Measurements from ENCODE around the gene CYP2E1. TPM values are rescaled to one million over a fixed set of nuclear protein-coding genes. Genes with fewer than 3 reads are reported as not detected.

The CYP2E1 gene
- total and polyA plus RNA-seq, 2 experiments from 2014 or later: 0.31 TPM; not detected in 1

- H3K27me3 ChIP-seq (replicated peaks; ENCODE audit: insufficient read depth): no peaks in the 10 kb centered on the region; the same call in 1 of the 2 replicates
- WGBS, 2 experiments (ENCODE audit: low coverage in 1 of 2, low lambda C conversion rate in 2 of 2, missing lambda C conversion rate in 2 of 2): 33 to 34% methylated on average over 4 of the region's 4 CpGs
These were observed 17.5 kb upstream of the CYP2E1 start for GRCh38 chr10:133509700-133510099.

GRCh38 chr10:133511408-133511807 lies 15.8 kb upstream of the CYP2E1 start:
- WGBS, 2 experiments (ENCODE audit: low coverage in 1 of 2, low lambda C conversion rate in 2 of 2, missing lambda C conversion rate in 2 of 2): 40 to 50% methylated on average over 4 of the region's 4 CpGs
- Histone ChIP-seq H4K20me1 (ENCODE audit: insufficient read depth) (no peaks in the 10 kb centered on the region), H3K27me3 (replicated peaks; ENCODE audit: insufficient read depth) (no peaks in the 10 kb centered on the region; the same call in 1 of the 2 replicates), H2AFZ (no peak overlapping the region), H3K4me2 (ENCODE audit: unreplicated experiment) (no peak overlapping the region), H3K4me3 (no peak overlapping the region), H3K9ac (no peak overlapping the region), H3K36me3 (ENCODE audit: low read depth) (no peaks in the 10 kb centered on the region), H3K9me2 (ENCODE audit: insufficient read depth) (no peaks in the 10 kb centered on the region), H3K4me1 (ENCODE audit: insufficient read depth) (no peaks in the 10 kb centered on the region), H3F3A (ENCODE audit: insufficient read depth) (no peaks in the 10 kb centered on the region), H3K27ac (no peak overlapping the region), H3K9me3 (ENCODE audit: low read depth) (no peaks in the 10 kb centered on the region), H3K79me2 (ENCODE audit: insufficient read depth) (no peaks in the 10 kb centered on the region)
- in situ Hi-C loops (cut with MboI): no loop called here
- DNase-seq: no peak
- no peak for TF ChIP-seq EZH2phosphoT487 (IDR thresholded peaks at IDR 0.05; ENCODE audit: insufficient read depth, low read depth)
- no peak for TF ChIP-seq EZH2 (IDR thresholded peaks at IDR 0.05; ENCODE audit: insufficient read depth, poor library complexity, severe bottlenecking)

More at GRCh38 chr10:133509700-133510099, 17.5 kb upstream of the CYP2E1 start:
- Histone ChIP-seq H3K27ac (no peak overlapping the region), H4K20me1 (ENCODE audit: insufficient read depth) (no peaks in the 10 kb centered on the region), H3K9me2 (ENCODE audit: insufficient read depth) (no peaks in the 10 kb centered on the region), H3K4me1 (ENCODE audit: insufficient read depth) (no peaks in the 10 kb centered on the region), H3K4me2 (ENCODE audit: unreplicated experiment) (no peak overlapping the region), H2AFZ (no peak overlapping the region), H3K36me3 (ENCODE audit: low read depth) (no peaks in the 10 kb centered on the region), H3K9ac (no peak overlapping the region), H3K4me3 (no peak overlapping the region), H3K79me2 (ENCODE audit: insufficient read depth) (no peaks in the 10 kb centered on the region), H3F3A (ENCODE audit: insufficient read depth) (no peaks in the 10 kb centered on the region), H3K9me3 (ENCODE audit: low read depth) (no peaks in the 10 kb centered on the region)
- TF ChIP-seq EZH2 (IDR thresholded peaks at IDR 0.05; ENCODE audit: insufficient read depth, poor library complexity, severe bottlenecking) (no peak), EZH2phosphoT487 (IDR thresholded peaks at IDR 0.05; ENCODE audit: insufficient read depth, low read depth) (no peak)
- DNase-seq: no peak
- in situ Hi-C loops (cut with MboI): no loop called here

DNA sequence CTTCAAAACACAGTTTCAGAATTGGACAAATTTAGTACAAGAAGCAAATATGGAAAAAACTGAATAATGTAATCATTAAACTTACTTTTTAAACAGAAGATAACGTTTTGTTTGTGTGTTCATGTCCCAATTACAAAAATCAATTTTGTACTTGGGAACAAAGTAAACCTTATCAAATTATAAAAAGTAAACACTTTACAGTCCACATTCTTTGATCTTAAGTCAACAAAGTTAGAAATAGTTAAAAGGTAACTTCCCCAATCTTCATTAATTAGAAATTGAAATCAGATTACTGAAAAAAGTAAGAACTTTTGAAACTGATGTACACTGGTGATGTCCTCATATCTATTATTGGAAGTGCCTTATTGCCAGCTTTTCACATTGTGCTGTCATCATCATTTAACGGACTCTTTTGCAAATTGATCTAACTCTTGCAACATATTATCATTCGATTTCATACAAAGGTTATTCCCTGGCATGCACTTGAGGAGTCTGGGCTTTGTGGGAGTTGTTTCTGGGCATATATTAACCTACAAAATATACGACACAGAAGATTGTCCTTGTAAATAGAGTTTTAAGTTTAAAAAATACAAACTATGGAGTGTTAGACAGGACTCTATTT lies 15.1 kb upstream of the CYP2E1 start:
- H3K27me3 ChIP-seq (replicated peaks; ENCODE audit: insufficient read depth): no peaks in the 10 kb centered on the region; the same call in 1 of the 2 replicates
- H2AFZ ChIP-seq: no peak overlapping the region
- H3K27ac ChIP-seq: no peak overlapping the region
- H3K79me2 ChIP-seq (ENCODE audit: insufficient read depth): no peaks in the 10 kb centered on the region
- DNase-seq: no peak
- H3K4me2 ChIP-seq (ENCODE audit: unreplicated experiment): no peak overlapping the region
- TF ChIP-seq EZH2 (IDR thresholded peaks at IDR 0.05; ENCODE audit: insufficient read depth, poor library complexity, severe bottlenecking) (no peak), EZH2phosphoT487 (IDR thresholded peaks at IDR 0.05; ENCODE audit: insufficient read depth, low read depth) (no peak)
- 19 to 22% methylated on average over 4 of the region's 4 CpGs for whole genome bisulfite sequencing, 2 experiments (ENCODE audit: low coverage in 1 of 2, low lambda C conversion rate in 2 of 2, missing lambda C conversion rate in 2 of 2)
- H3K4me1 ChIP-seq (ENCODE audit: insufficient read depth): no peaks in the 10 kb centered on the region
- no peaks in the 10 kb centered on the region for H3K9me2 ChIP-seq (ENCODE audit: insufficient read depth)
- no peaks in the 10 kb centered on the region for H3K9me3 ChIP-seq (ENCODE audit: low read depth)
- no peaks in the 10 kb centered on the region for H3K36me3 ChIP-seq (ENCODE audit: low read depth)
- no peak overlapping the region for H3K4me3 ChIP-seq
- H3F3A ChIP-seq (ENCODE audit: insufficient read depth): no peaks in the 10 kb centered on the region
- no peak overlapping the region for H3K9ac ChIP-seq
- no peaks in the 10 kb centered on the region for H4K20me1 ChIP-seq (ENCODE audit: insufficient read depth)
- in situ Hi-C loops (cut with MboI): no loop called here

DNA sequence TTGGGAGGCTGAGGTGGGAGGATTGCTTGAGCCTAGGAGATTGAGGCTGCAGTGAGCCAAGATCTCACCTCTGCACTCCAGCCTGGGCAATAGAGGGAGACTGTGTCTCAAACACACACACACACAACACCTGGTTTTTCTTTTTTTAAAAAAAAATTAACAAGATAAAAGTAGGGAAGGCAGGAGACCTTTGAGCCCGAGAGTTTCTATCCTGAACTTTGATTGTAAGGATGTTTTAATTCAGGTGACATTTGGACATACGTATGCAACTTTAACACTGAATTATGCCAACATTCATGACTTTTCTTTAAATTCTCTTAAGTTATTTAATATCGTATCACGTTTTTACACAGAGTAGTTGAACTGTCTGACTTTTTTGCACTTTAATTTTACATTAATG lies 11.7 kb upstream of the CYP2E1 start:
- Histone ChIP-seq H3K9me3 (ENCODE audit: low read depth) (no peaks in the 10 kb centered on the region), H3K36me3 (ENCODE audit: low read depth) (no peaks in the 10 kb centered on the region), H3K9me2 (ENCODE audit: insufficient read depth) (no peaks in the 10 kb centered on the region), H3K4me1 (ENCODE audit: insufficient read depth) (no peaks in the 10 kb centered on the region), H3K4me2 (ENCODE audit: unreplicated experiment) (no peak overlapping the region), H3F3A (ENCODE audit: insufficient read depth) (no peaks in the 10 kb centered on the region), H3K27ac (no peak overlapping the region), H3K9ac (no peak overlapping the region), H2AFZ (no peak overlapping the region), H3K27me3 (replicated peaks; ENCODE audit: insufficient read depth) (peaks cover 4% of the 10 kb centered on the region; the same call in 1 of the 2 replicates), H4K20me1 (ENCODE audit: insufficient read depth) (no peaks in the 10 kb centered on the region), H3K79me2 (ENCODE audit: insufficient read depth) (no peaks in the 10 kb centered on the region), H3K4me3 (no peak overlapping the region)
- no peak for DNase-seq
- TF ChIP-seq EZH2 (IDR thresholded peaks at IDR 0.05; ENCODE audit: insufficient read depth, poor library complexity, severe bottlenecking) (no peak), EZH2phosphoT487 (IDR thresholded peaks at IDR 0.05; ENCODE audit: insufficient read depth, low read depth) (no peak)
- in situ Hi-C loops (cut with MboI): no loop called here
- WGBS, 2 experiments (ENCODE audit: low coverage in 1 of 2, low lambda C conversion rate in 2 of 2, missing lambda C conversion rate in 2 of 2): 49 to 52% methylated on average over 4 of the region's 4 CpGs

All from GM23248 (cell line).